ENCODE results near the gene LDLRAD2. TPM values are rescaled to one million over a fixed set of nuclear protein-coding genes. Genes with fewer than 3 reads are reported as not detected.

Gene LDLRAD2
- total RNA-seq, 1 experiment from 2014 or later, result not detected

DNA sequence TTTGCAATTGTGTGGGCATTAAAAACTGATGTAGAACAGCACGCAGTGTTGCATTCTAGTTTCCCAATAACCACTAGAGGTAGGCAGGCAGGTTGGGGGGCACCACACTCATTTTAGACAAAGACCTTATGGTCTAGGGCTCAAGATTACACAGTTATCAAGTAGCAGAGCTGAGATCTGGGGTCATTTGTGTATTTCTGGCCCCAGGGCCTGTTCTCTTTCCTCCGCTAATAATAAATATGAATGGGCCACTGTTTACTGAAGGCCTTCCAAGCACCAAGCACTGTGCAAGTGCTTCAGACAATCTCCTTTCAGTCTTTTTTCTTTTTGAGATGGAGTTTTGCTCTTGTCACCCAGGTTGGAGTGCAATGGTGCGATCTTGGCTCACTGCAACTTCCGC, 23.9 kb downstream of the LDLRAD2 start:
- H3K4me1 ChIP-seq (ENCODE audit: control insufficient read depth, insufficient read depth, low read length), result no peaks in the 10 kb centered on the region
- no peak for ATAC-seq
- H3K27me3 ChIP-seq (ENCODE audit: control insufficient read depth, insufficient read depth, low read length), result no peaks in the 10 kb centered on the region
- intact Hi-C loops (cut with micrococcal nuclease; ENCODE audit: unreplicated experiment) (no loop called here), in situ Hi-C loops (cut with HindIII; ENCODE audit: low pct_unique_long_range_greater_than_20kb, low sequenced_read_pairs) (no loop called here)
- H3K9me3 ChIP-seq (ENCODE audit: control insufficient read depth, insufficient read depth, low read depth, low read length), result no peaks in the 10 kb centered on the region
- H3K4me3 ChIP-seq (ENCODE audit: low read depth in 2 of 2, low read length in 2 of 2), result no peak overlapping the region
- no peak for DNase-seq (ENCODE audit: low read depth, low spot score)
- ChIA-PET CTCF (no interaction called here), POLR2A (no interaction called here)
- BruUV-seq (replicated peaks), result no TSS peak
- no peak overlapping the region for H3K27ac ChIP-seq (ENCODE audit: low read length)
- no peak for TF ChIP-seq TCF7L2 (IDR thresholded peaks at IDR 0.05; ENCODE audit: low read depth, low read length)
- no peak for TF ChIP-seq POLR2AphosphoS5 (IDR thresholded peaks at IDR 0.05; ENCODE audit: low read depth, low read length)
- no peak for TF ChIP-seq SIN3A (IDR thresholded peaks at IDR 0.05; ENCODE audit: borderline replicate concordance, insufficient read depth, low read depth, low read length)
- TF ChIP-seq, protein P1, sequence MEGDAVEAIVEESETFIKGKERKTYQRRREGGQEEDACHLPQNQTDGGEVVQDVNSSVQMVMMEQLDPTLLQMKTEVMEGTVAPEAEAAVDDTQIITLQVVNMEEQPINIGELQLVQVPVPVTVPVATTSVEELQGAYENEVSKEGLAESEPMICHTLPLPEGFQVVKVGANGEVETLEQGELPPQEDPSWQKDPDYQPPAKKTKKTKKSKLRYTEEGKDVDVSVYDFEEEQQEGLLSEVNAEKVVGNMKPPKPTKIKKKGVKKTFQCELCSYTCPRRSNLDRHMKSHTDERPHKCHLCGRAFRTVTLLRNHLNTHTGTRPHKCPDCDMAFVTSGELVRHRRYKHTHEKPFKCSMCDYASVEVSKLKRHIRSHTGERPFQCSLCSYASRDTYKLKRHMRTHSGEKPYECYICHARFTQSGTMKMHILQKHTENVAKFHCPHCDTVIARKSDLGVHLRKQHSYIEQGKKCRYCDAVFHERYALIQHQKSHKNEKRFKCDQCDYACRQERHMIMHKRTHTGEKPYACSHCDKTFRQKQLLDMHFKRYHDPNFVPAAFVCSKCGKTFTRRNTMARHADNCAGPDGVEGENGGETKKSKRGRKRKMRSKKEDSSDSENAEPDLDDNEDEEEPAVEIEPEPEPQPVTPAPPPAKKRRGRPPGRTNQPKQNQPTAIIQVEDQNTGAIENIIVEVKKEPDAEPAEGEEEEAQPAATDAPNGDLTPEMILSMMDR (IDR thresholded peaks at IDR 0.05), result no peak
- TF ChIP-seq, protein P2, sequence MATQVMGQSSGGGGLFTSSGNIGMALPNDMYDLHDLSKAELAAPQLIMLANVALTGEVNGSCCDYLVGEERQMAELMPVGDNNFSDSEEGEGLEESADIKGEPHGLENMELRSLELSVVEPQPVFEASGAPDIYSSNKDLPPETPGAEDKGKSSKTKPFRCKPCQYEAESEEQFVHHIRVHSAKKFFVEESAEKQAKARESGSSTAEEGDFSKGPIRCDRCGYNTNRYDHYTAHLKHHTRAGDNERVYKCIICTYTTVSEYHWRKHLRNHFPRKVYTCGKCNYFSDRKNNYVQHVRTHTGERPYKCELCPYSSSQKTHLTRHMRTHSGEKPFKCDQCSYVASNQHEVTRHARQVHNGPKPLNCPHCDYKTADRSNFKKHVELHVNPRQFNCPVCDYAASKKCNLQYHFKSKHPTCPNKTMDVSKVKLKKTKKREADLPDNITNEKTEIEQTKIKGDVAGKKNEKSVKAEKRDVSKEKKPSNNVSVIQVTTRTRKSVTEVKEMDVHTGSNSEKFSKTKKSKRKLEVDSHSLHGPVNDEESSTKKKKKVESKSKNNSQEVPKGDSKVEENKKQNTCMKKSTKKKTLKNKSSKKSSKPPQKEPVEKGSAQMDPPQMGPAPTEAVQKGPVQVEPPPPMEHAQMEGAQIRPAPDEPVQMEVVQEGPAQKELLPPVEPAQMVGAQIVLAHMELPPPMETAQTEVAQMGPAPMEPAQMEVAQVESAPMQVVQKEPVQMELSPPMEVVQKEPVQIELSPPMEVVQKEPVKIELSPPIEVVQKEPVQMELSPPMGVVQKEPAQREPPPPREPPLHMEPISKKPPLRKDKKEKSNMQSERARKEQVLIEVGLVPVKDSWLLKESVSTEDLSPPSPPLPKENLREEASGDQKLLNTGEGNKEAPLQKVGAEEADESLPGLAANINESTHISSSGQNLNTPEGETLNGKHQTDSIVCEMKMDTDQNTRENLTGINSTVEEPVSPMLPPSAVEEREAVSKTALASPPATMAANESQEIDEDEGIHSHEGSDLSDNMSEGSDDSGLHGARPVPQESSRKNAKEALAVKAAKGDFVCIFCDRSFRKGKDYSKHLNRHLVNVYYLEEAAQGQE (IDR thresholded peaks at IDR 0.05; ENCODE audit: insufficient read depth in 1 of 2, low read depth in 2 of 2, low read length in 1 of 2), result no peak
- 0 out of 2 replicates have a peak, but pooled peaks cover 5% of the 10 kb centered on the region for H3K36me3 ChIP-seq (ENCODE audit: control insufficient read depth, insufficient read depth, low read length)

DNA sequence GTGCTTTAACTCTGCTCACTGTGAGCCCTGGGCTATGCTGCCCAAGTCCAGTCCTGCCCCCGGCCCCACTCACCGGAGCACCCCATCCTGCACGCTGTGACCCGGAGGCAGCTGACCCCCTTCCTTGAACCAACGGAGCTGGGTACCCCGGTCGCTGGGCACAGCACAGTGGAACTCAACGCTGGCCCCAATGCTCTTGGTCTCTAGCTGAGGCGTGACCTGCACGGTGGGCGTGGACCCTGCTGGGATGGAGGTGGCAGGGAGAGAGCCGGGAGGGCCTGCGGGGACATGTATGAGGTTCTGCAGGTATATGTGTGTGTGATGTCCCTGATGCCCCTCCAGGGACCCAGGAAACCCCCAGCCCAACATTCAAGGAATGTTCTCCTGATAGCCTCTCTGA, 24.7 kb downstream of the LDLRAD2 start:
- Histone ChIP-seq H3K4me3 (ENCODE audit: low read depth in 2 of 2, low read length in 2 of 2) (no peak overlapping the region), H3K36me3 (ENCODE audit: control insufficient read depth, insufficient read depth, low read length) (0 out of 2 replicates have a peak, but pooled peaks cover 5% of the 10 kb centered on the region), H3K27ac (ENCODE audit: low read length) (no peak overlapping the region), H3K27me3 (ENCODE audit: control insufficient read depth, insufficient read depth, low read length) (no peaks in the 10 kb centered on the region), H3K4me1 (ENCODE audit: control insufficient read depth, insufficient read depth, low read length) (no peaks in the 10 kb centered on the region), H3K9me3 (ENCODE audit: control insufficient read depth, insufficient read depth, low read depth, low read length) (no peaks in the 10 kb centered on the region)
- DNase-seq (ENCODE audit: low read depth, low spot score) (no peak), ATAC-seq (no peak)
- TF ChIP-seq, protein P2 (IDR thresholded peaks at IDR 0.05; ENCODE audit: insufficient read depth in 1 of 2, low read depth in 2 of 2, low read length in 1 of 2), result no peak
- TF ChIP-seq TCF7L2 (IDR thresholded peaks at IDR 0.05; ENCODE audit: low read depth, low read length) (no peak), POLR2AphosphoS5 (IDR thresholded peaks at IDR 0.05; ENCODE audit: low read depth, low read length) (no peak), SIN3A (IDR thresholded peaks at IDR 0.05; ENCODE audit: borderline replicate concordance, insufficient read depth, low read depth, low read length) (no peak)
- TF ChIP-seq, protein P1 (IDR thresholded peaks at IDR 0.05), result no peak
- POLR2A ChIA-PET, result no interaction called here
- CTCF ChIA-PET, result no interaction called here
- intact Hi-C loops (cut with micrococcal nuclease; ENCODE audit: unreplicated experiment) (no loop called here), in situ Hi-C loops (cut with HindIII; ENCODE audit: low pct_unique_long_range_greater_than_20kb, low sequenced_read_pairs) (no loop called here)
- no TSS peak for BruUV-seq (replicated peaks)

Data from Panc1 (cell line).